ENCODE data around the gene METTL27.

DNA sequence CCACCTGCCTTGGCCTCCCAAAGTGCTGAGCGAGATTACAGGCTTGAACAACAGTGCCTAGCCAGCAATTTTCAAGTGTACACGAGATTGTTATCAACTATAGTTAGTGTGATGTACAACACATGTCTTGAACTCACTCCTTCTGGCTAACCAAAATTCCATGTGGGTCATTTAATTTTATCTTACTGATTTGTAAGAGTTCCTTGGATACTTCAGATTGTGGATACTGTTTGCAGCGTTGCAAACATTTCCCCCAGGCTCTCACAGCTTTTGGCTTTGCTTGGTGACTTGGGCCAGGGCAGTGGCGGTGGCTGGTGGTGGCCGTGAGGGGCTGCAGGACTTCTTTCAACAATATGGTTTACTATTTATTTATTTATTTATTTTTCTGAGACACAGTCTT lies 10.2 kb upstream of the METTL27 start:
- TF ChIP-seq CTCF (IDR thresholded peaks at IDR 0.05) (no peak), POLR2A (IDR thresholded peaks at IDR 0.05) (no peak)

Measured in esophagus squamous epithelium (tissue), 4 donors.